Hypothalamus (tissue), 51 donors: ENCODE results near the gene CCND1.

Experiments
- DNase-seq, 51 donors: peaks; one replicate each; lab custom pipeline; 2025; lab: John Stamatoyannopoulos, UW

Gene CCND1

GRCh38 chr11:69650832-69651344 is 9.9 kb downstream of the CCND1 start:
- no peak for DNase-seq

- DNase-seq: no peak
Measured at GRCh38 chr11:69651834-69652620, 11.1 kb downstream of the CCND1 start.

- no peak for DNase-seq
Measured at GRCh38 chr11:69652999-69653398, 12.0 kb downstream of the CCND1 start.

- no peak for DNase-seq
Measured at GRCh38 chr11:69653406-69653960, 12.5 kb downstream of the CCND1 start.

GRCh38 chr11:69654001-69654659 is 13.2 kb downstream of the CCND1 start:
- no peak for DNase-seq

- DNase-seq: no peak
Measured at GRCh38 chr11:69654660-69655478, 13.9 kb downstream of the CCND1 start.

- no peak for DNase-seq
Measured at GRCh38 chr11:69655479-69656428, 14.8 kb downstream of the CCND1 start.

GRCh38 chr11:69656536-69657455 is 15.8 kb downstream of the CCND1 start:
- DNase-seq: no peak

- no peak for DNase-seq
Measured at GRCh38 chr11:69657456-69657910, 16.5 kb downstream of the CCND1 start.

GRCh38 chr11:69657911-69658625 is 17.1 kb downstream of the CCND1 start:
- no peak for DNase-seq

GRCh38 chr11:69658626-69659450 is 17.9 kb downstream of the CCND1 start:
- DNase-seq: no peak

- DNase-seq: no peak
Measured at GRCh38 chr11:69659591-69659990, 18.6 kb downstream of the CCND1 start.

GRCh38 chr11:69660001-69660500 is 19.1 kb downstream of the CCND1 start:
- no peak for DNase-seq

GRCh38 chr11:69661413-69661715 is 20.4 kb downstream of the CCND1 start:
- no peak for DNase-seq

- DNase-seq: peak in 5 of 51 donors; percentile 9 to 60 (median 19)
Measured at GRCh38 chr11:69662021-69662698, 21.2 kb downstream of the CCND1 start.

- DNase-seq: no peak
Measured at GRCh38 chr11:69662806-69663205, 21.9 kb downstream of the CCND1 start.
